LHCN-M2 (cell line): ENCODE data around the gene BRICD5. TPM values are rescaled to one million over a fixed set of nuclear protein-coding genes. Genes with fewer than 3 reads are reported as not detected.

Experiments
- DNase-seq: peaks from one replicate; pipeline ENCODE4 v3.0.0-alpha.2; 2012; ENCODE audit warnings: low read depth
- total RNA-seq: library from RNA; depleted of rRNA; stranded (reverse); fragments of >200 nt; gene quantifications from 2 replicates; pipeline ENCODE4 v1.2.3, GENCODE V29; 2014; rRNA removed

Gene BRICD5
- total RNA-seq, 1 experiment from 2014 or later = 4.4 TPM

DNA sequence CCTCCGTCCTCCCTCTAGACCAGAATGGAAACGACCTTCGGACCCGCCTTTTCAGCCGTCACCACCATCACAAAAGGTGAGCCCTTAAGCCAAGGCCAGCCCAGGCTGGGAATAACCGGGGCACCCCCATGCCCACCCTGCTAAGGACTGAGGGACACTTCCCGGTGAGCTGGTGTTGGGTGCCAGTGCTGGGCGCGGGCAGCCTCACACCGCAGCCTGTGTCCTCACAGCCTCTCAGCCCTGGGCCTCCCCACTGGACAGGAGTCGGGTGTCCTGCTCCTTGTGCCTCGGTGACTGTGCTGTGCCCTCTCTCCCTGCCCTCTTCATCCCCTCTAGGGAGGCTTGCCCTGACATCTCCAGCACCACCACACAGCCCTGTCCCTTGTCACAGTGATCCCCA, 44.8 kb downstream of the BRICD5 start:
- DNase-seq = no peak

DNA sequence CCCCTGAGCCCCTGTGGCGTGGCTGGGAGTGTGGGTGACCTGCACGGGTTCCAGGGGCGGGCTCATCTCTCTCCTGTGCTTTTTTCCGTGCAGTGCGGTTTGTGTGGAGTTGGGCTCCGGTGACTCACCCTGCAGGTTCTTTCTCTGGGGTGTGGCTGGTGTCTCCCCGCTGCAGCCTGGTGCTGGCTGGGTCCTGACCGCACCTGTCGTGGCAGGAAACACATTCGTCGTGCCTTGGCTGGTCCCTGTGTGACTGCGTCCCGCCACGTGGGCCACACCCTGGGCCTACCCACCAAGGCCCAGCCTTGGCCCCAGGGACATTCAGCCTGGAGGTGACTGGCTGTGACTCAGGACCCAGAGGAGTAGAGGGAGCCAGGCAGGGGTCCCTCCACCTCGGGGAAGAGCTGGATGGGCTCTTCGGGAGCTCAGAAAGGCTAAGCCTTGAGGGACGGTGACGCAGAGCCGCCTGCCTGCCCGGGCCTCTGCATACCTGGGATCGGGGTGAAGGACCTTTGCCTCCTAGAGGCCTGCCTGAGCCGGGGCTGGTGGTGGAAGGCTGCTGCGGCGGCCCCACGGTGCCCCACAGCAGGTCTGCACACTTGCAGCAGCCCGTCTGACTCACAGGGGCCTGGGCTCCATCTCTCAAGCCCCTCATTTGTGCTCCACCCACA, 47.3 kb downstream of the BRICD5 start:
- DNase-seq = peak; percentile 14

DNA sequence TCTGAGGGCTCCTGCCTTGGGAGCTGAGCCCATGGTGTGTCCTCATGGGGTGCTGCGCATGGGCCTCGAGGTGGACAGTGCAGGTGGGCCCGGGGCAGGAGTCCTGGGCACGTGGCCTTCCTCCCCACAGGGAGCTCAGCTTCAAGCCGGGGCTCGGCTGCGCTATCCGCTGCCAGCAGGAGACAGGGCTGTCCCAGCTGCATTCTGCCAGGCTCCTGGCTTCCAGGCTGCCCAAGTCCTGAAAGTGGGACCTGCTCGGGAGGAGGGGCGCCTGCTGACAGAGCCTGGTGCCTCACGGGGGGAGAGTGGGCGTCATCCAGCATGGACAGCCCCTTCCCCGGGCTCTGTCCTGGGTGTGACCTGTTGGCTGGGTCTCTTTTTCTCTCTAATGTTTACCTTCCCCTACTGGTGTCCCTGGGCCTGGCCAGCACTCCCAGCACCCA, 48.0 kb downstream of the BRICD5 start:
- no peak for DNase-seq

DNA sequence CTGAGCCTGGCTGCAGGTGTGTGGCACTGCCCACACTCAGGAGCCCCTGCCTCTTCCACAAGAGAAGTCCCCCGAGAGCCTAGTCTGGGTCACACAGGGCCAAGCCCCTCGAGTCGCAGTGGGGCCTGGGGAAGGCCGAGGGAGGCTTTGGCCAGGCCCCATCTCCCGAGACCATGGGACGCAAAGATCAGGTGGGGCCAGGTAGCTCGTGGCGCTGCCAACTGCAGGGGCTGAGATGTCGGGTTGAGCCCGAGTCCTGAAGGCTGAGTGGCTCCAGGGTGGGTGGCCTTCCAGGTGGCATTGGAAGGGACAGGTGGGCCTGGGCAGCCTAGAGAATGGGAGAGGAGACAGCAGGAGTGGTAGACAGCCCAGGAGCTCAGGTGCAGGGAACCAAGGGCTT, 48.8 kb downstream of the BRICD5 start:
- no peak for DNase-seq

DNA sequence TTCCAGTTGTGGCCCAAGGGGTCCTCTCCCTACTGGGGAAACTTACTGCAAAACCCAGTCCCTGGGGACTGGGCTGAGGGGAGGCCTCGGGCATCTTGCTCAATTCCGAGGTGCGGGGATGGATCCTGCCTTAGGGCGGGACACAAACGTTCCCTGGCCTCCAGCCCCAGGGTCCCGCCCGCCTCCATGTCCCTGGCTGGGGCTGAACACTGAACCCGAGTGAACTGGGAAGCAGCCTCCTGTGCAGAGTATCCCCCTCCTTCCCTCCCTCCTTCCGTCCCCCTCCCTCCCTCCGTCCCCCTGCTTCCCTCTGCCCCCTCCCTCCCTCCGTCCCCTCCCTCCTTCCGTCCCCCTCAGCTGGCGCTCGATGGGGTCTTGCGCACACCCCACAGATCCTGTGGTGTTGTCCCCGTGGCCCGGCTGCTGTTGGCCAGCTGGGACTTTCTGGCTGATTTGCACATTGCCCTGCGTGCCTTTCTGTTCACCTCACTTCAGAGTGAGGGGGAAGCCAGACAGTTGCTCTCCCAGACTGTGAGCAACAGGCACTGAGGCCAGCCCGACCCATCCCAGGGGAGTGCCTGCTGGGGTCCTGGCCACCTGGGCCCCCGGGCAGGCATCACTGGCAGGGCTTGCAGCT, 49.6 kb downstream of the BRICD5 start:
- peak; percentile 82 for DNase-seq

Other genes starting within 250 kb of the BRICD5 start
- 2,551 and 2,646 TPM in 2 replicates for gene RPS2, start 246.0 kb downstream of the BRICD5 start, total RNA-seq
- gene RNF151, start 244.0 kb downstream of the BRICD5 start, total RNA-seq = not detected in 2 replicates
- 52.1 and 85.4 TPM in 2 replicates for gene TBL3, start 238.8 kb downstream of the BRICD5 start, total RNA-seq
- 0.23 and 1.3 TPM in 2 replicates for gene NOXO1, start 229.4 kb downstream of the BRICD5 start, total RNA-seq
- gene GFER, start 226.7 kb downstream of the BRICD5 start, total RNA-seq = 26.0 and 30.5 TPM in 2 replicates
- gene SYNGR3, start 220.9 kb downstream of the BRICD5 start, total RNA-seq = 1.1 and 1.6 TPM in 2 replicates
- gene ZNF598, start 201.0 kb downstream of the BRICD5 start, total RNA-seq = 37.2 and 47.5 TPM in 2 replicates
- 1.3 TPM in 2 replicates for gene NPW, start 191.1 kb downstream of the BRICD5 start, total RNA-seq
- 5.5 and 7.3 TPM in 2 replicates for gene NHERF2, start 184.0 kb downstream of the BRICD5 start, total RNA-seq
- 25.5 and 29.0 TPM in 2 replicates for gene NTHL1, start 163.0 kb downstream of the BRICD5 start, total RNA-seq
- gene TSC2, start 162.9 kb downstream of the BRICD5 start, total RNA-seq = 49.8 and 52.2 TPM in 2 replicates
- 83.5 and 99.2 TPM in 2 replicates for gene PKD1, start 75.0 kb downstream of the BRICD5 start, total RNA-seq
- gene RAB26, start 62.2 kb downstream of the BRICD5 start, total RNA-seq = 1.6 and 2.0 TPM in 2 replicates
- gene TRAF7, start 55.1 kb downstream of the BRICD5 start, total RNA-seq = 125 and 134 TPM in 2 replicates
- gene CASKIN1, start 14.3 kb downstream of the BRICD5 start, total RNA-seq = 0.06 and 0.29 TPM in 2 replicates
- gene MLST8, start 5.4 kb downstream of the BRICD5 start, total RNA-seq = 27.3 and 38.1 TPM in 2 replicates
- 34.9 and 36.9 TPM in 2 replicates for gene PGP, start 4.0 kb upstream of the BRICD5 start, total RNA-seq
- 33.5 and 34.0 TPM in 2 replicates for gene E4F1, start 12.7 kb upstream of the BRICD5 start, total RNA-seq
- gene DNASE1L2, start 25.6 kb upstream of the BRICD5 start, total RNA-seq = 1.4 and 2.2 TPM in 2 replicates
- gene ECI1, start 40.7 kb upstream of the BRICD5 start, total RNA-seq = 30.9 and 44.5 TPM in 2 replicates
- gene RNPS1, start 57.3 kb upstream of the BRICD5 start, total RNA-seq = 175 and 178 TPM in 2 replicates
- 0.29 and 0.32 TPM in 2 replicates for gene ABCA3, start 129.9 kb upstream of the BRICD5 start, total RNA-seq
- gene CCNF, start 218.6 kb upstream of the BRICD5 start, total RNA-seq = 33.5 and 34.6 TPM in 2 replicates
- gene TEDC2, start 249.2 kb upstream of the BRICD5 start, total RNA-seq = 32.0 and 34.4 TPM in 2 replicates